OCI-LY1 (cell line): Measurements from ENCODE around the gene A2ML1.

Source experiments
- EZH2 ChIP-seq: fragments of 200-600 bp; sonication (generic), shearing (Covaris generic); IDR thresholded peaks from 2 replicates; pipeline ENCODE4 v1.8.0; 2017; ENCODE audit warnings: borderline replicate concordance, mixed run types, mild to moderate bottlenecking, antibody characterized with exemption, low read length, moderate library complexity, mixed read lengths
- TF ChIP-seq, protein P1 (sequence below): fragments of 200-600 bp; sonication (generic), shearing (Covaris generic); IDR thresholded peaks from 2 replicates; pipeline ENCODE4 v1.5.1; 2017; ENCODE audit warnings: mild to moderate bottlenecking, antibody characterized with exemption, low read length, moderate library complexity, mixed read lengths

- TF ChIP-seq, protein P1, sequence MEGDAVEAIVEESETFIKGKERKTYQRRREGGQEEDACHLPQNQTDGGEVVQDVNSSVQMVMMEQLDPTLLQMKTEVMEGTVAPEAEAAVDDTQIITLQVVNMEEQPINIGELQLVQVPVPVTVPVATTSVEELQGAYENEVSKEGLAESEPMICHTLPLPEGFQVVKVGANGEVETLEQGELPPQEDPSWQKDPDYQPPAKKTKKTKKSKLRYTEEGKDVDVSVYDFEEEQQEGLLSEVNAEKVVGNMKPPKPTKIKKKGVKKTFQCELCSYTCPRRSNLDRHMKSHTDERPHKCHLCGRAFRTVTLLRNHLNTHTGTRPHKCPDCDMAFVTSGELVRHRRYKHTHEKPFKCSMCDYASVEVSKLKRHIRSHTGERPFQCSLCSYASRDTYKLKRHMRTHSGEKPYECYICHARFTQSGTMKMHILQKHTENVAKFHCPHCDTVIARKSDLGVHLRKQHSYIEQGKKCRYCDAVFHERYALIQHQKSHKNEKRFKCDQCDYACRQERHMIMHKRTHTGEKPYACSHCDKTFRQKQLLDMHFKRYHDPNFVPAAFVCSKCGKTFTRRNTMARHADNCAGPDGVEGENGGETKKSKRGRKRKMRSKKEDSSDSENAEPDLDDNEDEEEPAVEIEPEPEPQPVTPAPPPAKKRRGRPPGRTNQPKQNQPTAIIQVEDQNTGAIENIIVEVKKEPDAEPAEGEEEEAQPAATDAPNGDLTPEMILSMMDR, result no peak
- no peak for TF ChIP-seq EZH2
Observed at GRCh38 chr12:8773461-8773860, 49.0 kb upstream of the A2ML1 start.
